ENCODE data around the gene VPS13D. TPM values are rescaled to one million over a fixed set of nuclear protein-coding genes. Genes with fewer than 3 reads are reported as not detected.
"Not testable (repeated sequence)": the region's sequence is repeated elsewhere in the genome, so short reads cannot be mapped to it uniquely, and the experiment has no call there.

VPS13D gene
- polyA plus RNA-seq, 5 donors, result 23.7 to 27.8 (median 25.3) TPM

DNA sequence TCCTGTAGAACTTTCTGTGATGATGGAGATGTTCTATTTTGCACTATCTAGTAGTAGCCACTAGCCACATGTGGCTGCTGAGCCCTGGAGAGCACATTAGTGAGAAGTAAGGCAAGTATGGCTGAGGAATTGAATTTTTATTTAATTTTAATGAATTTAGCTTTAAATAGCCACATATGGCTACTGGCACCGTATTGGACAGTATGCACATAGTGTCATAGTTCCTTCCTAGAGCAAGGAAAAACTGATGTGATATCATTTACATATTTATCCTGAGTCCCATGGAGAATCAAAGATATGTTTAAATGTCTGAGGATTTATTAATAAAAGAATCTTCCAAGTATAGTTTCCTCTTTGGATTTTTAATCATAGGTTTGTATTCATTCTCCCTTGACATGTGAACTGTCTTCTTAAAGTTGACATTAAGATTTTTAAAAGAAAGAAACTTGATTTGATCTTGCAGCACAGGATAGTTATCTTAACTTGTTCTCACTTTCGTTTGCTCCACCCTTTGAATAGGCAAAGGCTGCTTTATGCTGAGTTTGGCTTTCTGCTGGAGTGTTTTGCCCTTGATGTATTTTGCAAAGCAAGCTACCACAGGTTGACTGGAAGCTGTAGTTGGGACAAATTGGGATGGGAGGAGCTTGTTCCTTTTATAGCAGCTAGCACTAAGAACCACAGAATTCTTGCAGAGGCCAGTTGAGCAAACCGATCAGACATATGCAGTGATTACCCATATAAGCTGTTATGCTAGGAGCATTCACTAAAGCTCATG, 129.7 kb downstream of the VPS13D start:
- no peak for DNase-seq

DNA sequence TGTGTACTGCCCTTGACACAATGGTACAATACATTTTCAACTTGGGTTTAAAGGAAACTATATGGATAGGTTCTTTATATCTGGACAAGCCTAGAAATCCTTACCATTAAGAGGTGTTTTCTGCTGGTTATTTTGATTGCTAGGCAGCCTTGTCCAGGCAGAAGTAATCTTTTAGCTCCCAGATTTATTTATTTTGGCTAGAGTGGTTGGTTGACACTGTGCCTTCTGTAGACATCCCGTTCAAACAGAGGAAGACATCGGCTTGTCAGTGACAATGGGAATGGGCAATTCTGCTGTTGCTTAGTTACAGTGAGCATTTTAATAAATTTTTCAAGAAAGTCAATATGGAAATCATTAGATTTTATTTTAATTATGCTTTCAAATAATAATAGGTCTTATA, 138.8 kb downstream of the VPS13D start:
- no peak for DNase-seq

DNA sequence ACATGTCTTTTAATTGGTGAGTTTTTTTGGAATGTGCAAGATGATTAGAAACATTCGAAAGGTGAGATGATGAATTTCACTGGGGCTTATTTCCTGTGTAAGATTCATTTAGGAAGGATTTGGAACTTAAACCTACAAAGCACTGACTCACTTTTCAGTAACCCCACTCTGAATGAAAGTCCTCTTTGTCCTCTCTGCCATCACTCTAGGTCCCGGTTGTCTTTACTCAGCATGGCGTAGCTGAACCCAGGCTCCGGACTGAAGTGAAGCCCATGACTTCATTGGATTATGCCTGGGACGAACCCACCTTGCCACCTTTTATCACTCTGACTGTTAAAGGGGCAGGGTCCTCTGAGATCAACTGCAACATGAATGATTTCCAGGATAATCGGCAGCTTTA, 139.4 kb downstream of the VPS13D start:
- no peak for DNase-seq

DNA sequence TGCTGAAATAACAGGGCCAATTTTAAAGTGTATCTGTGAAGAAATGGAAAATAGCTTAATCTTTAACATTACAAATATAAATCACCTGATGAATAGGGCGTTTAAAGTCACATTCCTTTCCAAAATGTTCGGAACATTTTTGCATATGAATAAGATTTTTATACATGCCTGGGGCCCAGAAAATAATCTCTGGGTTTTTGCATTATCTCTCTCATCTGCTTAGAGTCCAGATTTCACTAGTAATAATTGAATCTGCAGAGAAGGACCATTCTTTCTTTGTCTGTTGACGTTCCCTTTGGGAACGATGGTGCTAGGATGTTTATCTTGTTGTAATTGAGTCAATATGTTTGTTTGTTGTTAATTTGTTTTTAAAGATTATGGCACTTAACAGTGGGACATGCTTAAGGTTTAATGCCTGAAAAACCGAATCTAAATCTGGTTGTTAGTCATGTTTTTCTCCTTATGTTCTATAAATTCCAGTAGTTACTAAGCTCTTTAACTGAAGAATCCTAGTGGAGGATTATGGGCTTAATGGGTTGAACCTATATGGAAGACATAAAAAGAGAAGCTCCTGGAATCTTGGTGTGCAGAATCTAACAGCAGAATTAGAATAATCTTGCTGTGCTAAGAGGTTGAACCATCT, 140.6 kb downstream of the VPS13D start:
- DNase-seq, result no peak

DNA sequence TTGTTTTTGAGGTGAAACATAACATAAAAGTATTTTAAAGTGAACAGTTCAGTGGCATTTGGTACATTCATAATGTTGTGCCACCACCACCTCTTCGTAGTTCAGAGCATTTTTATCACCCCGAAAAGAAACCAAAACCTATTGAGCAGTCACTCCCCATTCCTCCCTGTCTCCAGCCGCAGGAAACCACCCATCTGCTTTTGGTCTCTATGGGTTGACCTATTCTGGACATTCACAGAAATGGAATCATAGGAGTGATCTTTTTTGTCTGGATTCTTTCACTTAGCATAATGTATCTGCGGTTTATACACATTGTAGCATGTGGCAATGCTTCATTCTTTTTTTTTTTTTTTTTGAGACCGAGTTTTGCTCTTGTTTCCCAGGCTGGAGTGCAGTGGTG, 141.2 kb downstream of the VPS13D start:
- no peak for DNase-seq

DNA sequence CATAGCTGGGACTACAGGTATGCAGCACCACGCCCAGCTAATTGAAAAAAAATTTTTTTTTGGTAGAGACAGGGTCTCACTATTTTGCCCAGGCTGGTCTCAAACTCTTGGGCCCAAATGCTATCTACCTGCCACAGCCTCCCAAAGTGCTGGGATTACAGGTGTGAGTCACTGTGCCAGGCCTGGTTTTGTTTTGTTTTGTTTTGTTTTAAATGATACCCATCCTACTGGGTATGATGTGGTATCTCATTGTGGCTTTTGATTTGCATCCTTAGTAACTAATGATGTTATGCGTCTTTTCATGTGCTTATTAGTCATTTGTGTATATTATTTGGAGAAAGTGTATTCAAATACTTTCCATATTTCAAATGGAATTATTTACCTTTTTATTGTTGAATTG, 142.3 kb downstream of the VPS13D start:
- DNase-seq, result no peak

DNA sequence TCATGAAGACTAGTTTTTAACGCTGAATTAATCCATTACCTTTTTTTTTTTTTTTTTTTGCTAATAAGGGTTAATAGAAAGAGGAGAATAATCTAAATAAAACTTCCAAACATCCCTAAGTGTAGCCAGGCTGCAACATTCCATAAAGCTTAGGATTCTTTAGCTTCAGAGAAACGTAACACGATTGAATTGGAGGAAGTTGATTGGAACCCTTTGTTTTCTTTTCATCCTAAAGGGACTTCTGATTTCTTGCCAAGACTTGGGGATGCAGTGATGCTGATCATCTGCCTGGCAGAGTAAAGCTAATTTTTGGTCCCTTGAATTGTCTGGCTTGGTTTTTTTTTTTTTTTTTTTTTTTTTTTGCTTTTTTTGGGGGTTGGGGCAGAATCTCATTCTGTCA, 142.9 kb downstream of the VPS13D start:
- DNase-seq, result no peak

DNA sequence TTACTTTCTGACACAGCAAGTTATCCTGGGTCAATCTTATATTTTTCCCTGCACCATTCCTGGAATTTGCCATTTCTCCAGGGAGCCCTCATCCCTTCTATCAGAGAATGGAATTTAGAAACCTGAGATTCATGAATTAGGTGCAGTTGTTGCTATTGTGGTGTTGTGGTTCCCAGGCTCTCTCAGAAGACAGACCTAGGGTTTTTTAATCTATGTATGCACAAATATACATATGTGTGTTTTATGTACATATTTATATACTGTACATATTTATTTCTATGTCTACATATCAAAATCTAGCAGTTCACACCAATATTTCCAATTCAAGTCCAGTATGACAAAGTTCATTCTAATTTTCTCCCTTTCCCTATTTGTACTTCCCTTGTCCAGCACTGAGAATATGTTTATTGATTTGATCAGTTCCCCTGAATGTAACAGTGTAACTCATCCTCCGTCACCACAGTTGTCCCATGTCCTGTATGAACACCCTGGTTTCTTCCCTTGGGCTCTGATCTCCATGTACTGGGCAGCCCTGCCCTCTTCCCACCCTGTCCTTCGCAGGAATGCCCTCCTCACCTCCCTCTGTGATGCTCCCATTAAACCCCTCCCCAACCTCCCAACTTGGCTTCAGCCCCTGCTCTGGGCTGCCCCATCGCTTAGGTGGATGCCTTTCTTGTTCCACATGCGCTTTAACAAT, 145.5 kb downstream of the VPS13D start:
- DNase-seq, result no peak

DNA sequence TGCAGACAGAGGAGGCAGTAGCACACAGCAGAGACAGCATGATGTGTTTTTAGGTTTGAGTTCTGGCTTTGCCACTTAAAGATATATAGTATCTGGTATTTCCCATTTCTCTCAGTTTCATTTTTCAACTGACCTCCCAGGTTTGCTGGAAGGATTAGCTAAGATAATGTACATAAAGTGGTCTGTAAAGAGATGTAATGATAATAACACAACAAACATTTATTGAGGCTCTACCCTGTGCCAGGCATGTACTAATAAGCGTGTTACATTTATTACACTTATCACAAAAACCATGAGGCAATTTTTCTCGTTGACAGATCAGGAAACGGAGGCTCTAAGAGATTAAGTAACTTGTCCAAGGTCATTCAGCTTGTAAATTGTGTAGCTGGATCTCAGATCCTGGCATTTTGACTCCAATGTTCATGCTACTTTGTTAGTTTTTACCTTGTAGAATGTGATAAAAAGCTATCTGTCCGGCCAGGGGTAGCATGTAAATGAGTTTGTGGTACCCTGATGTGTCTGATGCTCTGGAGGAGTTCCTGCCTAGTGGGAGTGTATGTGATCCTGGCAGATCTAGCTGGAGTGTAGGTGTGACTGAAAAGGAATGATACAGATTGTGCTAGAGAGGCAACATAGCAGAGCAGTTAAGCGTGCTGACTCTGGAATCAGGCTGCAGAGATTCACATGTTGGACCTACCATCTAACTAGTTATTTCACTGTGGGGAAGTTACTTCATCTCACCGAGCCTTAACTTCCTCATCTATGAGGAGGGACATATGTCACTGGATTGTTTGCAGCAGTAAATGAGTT, 146.6 kb downstream of the VPS13D start:
- no peak for DNase-seq

DNA sequence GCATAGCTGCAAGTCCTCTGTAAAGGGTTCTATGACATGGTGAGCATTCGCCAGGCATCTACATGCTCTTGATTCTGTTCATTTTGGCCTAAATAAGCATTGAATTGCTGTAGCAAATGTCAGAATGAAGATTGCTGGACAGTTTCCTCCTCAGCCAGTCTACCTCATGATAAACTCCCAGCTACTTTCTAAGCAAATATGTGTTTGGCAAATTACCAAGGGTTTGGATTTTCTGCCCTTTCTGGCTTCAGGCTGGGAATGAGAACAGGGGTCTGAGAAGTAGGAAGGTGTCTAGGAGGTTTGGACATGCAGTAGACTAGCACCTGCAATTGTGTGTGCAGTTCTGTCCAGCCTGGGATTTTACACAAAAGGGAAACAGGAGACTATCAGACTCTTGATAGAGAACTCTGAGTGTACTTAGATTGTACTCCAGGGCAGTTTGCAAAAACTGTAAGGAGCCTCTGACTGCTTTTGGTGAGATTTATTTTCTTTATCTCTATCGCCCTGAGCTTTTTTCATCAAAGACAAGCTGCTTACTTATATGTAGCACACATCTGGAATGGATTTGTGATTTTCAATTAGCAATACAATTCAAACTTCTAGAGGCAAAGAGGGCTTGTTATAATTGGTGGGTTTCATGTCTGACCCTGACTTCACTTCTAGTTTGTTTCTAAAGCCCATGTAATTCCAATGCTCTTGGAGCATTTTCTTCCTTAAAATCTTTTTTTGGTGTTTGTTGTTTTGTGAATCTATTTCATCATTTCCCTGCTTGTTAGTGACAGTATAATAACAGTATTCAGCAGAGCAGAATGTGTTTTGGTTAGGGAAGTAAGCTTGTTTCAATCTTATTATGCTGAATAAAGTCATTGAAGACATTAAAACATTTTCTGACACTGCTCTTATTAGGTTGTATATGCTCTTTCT, 150.8 kb downstream of the VPS13D start:
- DNase-seq, result no peak

DNA sequence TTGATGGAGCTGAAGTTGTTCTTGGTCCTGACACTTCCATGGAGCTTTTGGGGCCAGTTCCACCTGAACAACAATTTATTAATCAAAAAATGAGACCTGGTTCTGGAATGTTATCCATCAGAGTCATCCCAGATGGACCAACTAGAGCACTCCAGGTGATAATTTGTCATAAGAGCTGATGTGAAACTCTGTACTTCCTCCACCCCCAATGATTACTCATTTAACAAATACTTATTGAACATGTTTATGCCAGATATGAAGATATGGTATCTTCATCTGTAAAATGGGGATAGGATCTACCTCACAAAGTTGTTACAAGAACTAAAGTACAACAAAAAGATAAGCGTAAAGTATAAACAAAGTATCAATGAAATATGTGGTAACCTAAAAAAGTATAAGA, 153.2 kb downstream of the VPS13D start:
- DNase-seq, result no peak

DNA sequence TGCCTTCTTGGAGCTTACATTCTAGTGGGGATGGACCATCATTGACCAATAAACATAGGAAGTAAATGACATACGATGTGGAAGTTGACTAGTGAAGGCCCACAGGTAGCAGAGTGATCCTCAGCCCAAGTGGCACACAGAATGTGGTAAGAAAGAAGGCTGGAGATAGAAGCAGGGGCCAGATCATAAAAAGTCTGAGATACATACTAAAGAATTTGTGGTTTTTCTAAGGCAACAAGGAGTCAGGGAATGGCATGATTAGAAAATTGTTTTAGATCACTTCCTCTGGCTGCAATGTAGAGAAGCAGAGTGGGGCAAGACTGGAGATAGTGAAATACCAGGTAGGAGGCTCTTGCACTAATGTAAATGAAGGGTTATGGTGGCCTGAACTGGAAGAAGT, 154.0 kb downstream of the VPS13D start:
- no peak for DNase-seq

DNA sequence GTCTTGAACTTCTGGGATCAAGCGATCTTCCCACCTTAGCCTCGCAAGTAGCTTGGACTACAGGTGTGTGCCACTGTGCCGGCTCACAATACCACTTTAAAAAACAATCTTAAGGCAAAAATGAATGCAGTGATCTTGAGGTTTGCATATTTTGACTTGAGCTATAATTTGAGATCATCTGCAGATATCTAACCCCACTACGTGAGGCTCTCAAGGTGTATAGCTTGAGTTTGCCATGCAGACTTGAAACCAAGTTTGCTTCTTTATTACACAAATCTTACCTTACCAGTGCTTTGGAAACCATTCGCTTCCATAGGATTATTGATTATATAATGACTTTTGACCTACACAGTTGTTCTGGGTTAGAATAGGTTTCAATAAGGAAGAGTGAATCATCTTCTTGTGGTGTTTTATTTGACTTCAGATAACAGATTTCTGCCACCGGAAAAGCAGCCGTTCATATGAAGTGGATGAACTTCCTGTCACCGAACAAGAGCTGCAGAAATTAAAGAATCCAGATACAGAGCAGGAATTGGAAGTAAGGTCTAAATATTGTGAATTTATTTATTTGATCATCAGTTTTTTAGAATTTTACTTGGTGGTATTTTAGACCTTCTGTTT, 155.1 kb downstream of the VPS13D start:
- no peak for DNase-seq

DNA sequence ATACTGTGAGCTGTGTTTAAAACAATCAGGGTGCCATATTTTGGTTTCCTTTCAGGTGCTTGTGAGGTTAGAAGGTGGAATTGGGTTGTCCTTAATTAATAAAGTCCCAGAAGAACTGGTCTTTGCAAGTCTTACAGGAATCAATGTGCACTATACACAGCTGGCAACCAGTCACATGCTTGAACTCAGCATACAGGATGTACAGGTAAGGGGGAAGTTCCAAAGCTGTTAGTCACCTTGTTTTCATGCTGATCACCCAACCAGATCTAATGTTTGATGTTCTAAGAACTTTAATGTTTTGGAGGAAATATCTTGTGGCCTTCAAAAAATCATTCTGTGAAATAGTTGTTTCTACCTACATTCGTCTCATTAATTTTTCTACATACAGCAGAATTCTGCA, 156.3 kb downstream of the VPS13D start:
- no peak for DNase-seq

DNA sequence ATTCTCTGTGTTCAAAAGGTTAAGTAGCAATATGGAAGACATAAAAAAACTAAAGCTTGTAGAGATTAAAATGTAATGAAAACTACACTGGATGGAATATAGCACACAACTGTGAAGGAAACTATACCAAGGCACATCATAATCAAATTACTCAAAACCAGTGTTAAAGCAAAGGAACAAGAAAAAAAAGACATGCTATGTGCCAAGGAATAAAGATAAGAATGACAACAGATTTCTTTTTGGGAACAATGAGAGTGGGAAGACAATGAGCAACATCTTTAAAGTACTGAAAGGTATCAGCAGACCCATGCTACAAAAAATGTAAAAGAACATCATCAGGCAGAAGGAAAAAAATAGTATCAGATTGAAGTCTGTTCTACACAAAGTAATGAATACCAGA, 157.8 kb downstream of the VPS13D start:
- DNase-seq, result no peak

DNA sequence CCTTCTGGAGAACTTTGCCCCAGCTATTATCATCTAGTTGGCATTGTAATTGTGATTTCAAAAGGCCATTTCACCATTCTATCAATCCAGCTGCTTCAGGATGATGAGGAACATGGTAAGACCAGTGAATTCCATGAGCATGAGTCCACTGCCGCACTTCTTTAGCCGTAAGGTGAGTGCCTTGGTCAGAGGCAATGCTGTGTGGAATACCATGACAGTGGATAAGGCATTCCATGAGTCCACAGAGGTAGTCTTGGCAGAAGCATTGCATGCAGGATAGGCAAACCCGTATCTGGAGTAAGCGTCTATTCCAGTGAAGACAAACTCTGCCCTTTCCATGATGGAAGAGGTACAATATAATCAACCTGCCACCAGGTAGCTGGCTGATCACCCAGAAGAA, 160.5 kb downstream of the VPS13D start:
- DNase-seq, result not testable (repeated sequence)

DNA sequence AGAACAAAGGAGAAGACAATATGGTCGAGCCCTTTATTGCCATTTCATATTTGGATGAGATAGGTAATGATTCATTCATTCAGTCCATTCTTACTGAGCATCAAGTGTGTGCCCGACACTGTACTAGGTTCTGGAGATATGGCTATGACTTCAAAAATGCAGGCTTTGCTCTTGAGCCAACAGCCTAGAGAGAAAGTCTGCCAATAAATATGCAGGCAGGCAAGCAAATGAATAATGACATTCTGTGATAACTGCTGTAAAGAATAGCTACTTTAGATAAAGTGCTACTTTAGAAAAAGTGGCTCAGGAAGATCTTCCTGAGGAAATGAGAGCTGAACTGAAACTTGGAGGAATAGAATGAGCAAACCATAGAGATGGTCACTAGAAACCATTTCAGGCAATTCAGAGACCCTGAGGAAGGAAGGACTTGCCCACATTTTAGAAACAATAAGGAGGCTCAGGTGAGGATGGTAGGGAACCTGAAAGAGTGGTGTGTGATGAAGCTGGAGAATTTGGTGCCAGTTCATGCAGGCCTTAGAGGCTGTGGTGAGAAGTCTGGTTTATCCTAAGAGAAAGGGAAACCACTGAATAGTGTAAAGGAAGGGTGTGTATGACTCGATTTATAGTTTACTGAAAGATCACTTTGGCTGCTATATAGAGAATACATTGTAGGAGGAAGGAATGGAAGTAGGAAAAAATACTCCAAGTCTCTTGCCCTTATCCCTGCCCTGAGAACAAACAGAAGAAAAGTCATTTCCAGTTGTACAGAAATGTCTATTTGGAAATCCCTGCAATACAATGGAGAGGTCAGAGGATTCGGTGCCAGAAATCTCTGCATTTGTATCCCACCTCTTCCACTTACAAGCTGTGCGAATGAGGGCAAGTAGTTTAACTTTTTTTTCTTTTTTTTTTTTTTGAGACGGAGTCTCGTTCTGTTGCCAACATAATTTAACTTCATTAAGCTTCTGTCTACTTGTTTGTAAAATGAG, 167.9 kb downstream of the VPS13D start:
- DNase-seq, result no peak

DNA sequence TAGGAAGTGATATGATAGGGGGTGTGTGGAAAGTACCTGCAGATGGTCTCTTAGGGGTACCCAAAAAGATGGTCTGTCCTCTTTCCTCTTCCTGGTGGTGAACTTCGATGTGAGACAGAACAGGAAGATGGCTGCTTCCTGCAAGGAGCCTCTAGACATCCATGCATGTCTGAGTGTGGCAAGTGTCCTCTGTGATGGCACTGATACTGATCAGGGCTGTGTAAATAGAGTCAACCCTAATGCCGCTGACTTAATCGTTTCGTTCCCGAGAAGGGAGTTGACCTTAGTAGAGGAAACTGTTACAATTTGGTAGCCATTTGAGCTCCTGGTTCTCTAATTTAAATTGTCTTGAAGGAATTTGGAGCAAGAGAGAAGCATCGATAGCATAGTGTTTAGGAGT, 168.6 kb downstream of the VPS13D start:
- DNase-seq, result no peak

DNA sequence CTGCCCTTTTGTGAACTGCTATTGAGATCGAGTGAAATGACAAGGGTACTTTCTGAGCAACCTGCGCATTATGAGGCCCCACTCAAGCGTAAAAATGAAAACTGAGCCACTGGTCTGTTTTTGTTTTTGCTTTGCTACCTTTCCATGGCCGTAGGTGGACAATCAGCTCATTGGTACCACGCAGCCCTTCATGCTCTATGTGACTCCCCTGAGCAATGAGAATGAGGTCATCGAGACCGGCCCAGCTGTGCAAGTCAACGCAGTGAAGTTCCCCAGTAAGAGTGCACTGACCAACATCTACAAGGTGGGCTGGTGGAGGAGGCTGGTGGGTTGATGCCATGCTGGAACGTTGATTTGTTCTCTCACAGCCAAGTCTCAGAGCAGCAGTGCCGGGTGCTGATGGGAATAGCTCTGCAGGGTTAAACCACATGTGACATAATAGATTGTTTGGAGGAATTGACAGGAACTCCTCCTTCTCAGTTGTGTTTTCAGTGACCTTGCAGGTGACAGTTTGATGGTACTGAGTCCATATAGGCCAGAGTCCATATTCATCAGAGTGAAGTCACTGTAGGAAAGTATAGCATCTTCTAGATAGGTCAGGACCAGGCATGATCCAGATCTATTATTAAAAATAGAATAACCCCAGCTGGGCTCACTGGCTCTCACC, 170.3 kb downstream of the VPS13D start:
- DNase-seq, result no peak

All from right lung (tissue), 5 donors.